Heart left ventricle (tissue), 13 donors: Measurements from ENCODE around the gene PCDH20.

Experiments
- POLR2A ChIP-seq, 2 donors: fragments of 450-650 bp; IDR thresholded peaks; one replicate each; pipeline ENCODE4 v1.6.1; 2017; ENCODE audit warnings: antibody characterized with exemption in 2 of 2, mild to moderate bottlenecking in 2 of 2, moderate library complexity in 2 of 2
- TF ChIP-seq, protein P1 (sequence below), 12 donors: fragments of 200-600 bp; sonication (generic) in 4 of 12; IDR thresholded peaks; one replicate each; pipeline versions ENCODE4 v1.5.0 to v1.8.0; 2018 to 2022; ENCODE audit warnings: antibody characterized with exemption in 12 of 12, mild to moderate bottlenecking in 5 of 12
- donor health status: ischemic (EF 13 %, LVEDD 7.1; RV severe dilation, severe dysfunction).
- donor health status: DM: no; HTN: yes; CAD: no.
- donor health status: DM: no; HTN: no; CAD: no.
- donor health status: ischemic (EF 25% LVEDD 6.9; RV normal size, moderate dysfunction).
- donor health status: ischemic (EF 25% LVEDD 5.7; RV mildly dilated, moderate dysfunction).
- donor health status: ischemic (EF 35%, LVEDD 5.7; RV mildly dilated, moderate dysfunction).
- donor health status: nonischemic (EF 11% LVEDD 7.7; RV severe dilation, severe dysfunction).
- donor health status: DM: yes; HTN: yes; CAD: no.
- donor health status: PGD.
- donor health status: ischemic (EF 29% LVEDD 5.4; RV normal size, mild dysfunction).
- donor health status: nonischemic (EF 23%, LVEDD 6.1; RV moderate dilation, normal function).

DNA sequence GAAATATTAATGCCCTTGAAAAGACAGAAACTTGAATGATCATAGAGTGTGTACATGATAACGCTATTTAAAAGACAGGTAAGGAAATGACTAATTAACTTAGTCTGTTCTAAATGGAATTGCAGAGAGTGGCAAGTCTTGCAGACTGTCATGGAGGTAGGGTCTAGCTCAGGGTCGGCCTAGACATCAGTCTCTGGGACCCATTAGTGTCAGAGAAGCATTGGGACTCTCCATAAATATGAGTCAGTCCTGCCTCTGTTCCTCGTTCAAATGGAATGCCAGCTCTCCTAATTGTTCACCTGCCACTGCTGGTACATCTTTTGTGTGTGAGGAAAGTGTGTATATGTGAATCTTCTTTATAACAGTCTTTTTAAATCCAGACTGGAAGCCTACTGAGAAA is 28.0 kb downstream of the PCDH20 start:
- TF ChIP-seq POLR2A (IDR thresholded peaks at IDR 0.05) = no peak
- TF ChIP-seq, protein P1, sequence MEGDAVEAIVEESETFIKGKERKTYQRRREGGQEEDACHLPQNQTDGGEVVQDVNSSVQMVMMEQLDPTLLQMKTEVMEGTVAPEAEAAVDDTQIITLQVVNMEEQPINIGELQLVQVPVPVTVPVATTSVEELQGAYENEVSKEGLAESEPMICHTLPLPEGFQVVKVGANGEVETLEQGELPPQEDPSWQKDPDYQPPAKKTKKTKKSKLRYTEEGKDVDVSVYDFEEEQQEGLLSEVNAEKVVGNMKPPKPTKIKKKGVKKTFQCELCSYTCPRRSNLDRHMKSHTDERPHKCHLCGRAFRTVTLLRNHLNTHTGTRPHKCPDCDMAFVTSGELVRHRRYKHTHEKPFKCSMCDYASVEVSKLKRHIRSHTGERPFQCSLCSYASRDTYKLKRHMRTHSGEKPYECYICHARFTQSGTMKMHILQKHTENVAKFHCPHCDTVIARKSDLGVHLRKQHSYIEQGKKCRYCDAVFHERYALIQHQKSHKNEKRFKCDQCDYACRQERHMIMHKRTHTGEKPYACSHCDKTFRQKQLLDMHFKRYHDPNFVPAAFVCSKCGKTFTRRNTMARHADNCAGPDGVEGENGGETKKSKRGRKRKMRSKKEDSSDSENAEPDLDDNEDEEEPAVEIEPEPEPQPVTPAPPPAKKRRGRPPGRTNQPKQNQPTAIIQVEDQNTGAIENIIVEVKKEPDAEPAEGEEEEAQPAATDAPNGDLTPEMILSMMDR (IDR thresholded peaks at IDR 0.05) = no peak
